Umbilical cord (tissue), 2 donors: ENCODE results near the gene LACTBL1. TPM values are rescaled to one million over a fixed set of nuclear protein-coding genes. Genes with fewer than 3 reads are reported as not detected.

ENCODE experiments used
- DNase-seq: peaks from one replicate; pipeline ENCODE4 v3.0.0-alpha.2; 2015; ENCODE audit warnings: low spot score
- total RNA-seq: library from RNA; depleted of rRNA; stranded (reverse); fragments of >200 nt; gene quantifications from one replicate; pipeline ENCODE4 v1.2.3, GENCODE V29; 2014; ENCODE audit warnings: low replicate concordance; ENCODE audit not compliant: insufficient read depth

Gene LACTBL1
- total RNA-seq, 1 donor from 2014 or later = not detected

- no peak for DNase-seq
These were observed 28.2 kb downstream of the LACTBL1 start for GRCh38 chr1:22944346-22945055.

GRCh38 chr1:22941257-22941656 lies 31.4 kb downstream of the LACTBL1 start:
- DNase-seq = no peak

- no peak for DNase-seq
These were observed 36.0 kb downstream of the LACTBL1 start for GRCh38 chr1:22936681-22937080.

- no peak for DNase-seq
These were observed 37.2 kb downstream of the LACTBL1 start for GRCh38 chr1:22935433-22935832.

- peak; percentile 64 for DNase-seq
These were observed 39.7 kb downstream of the LACTBL1 start for GRCh38 chr1:22932803-22933470.

GRCh38 chr1:22930240-22930912 lies 42.3 kb downstream of the LACTBL1 start:
- DNase-seq = peak; percentile 38

- DNase-seq = no peak
These were observed 47.6 kb downstream of the LACTBL1 start for GRCh38 chr1:22925111-22925510.

- no peak for DNase-seq
These were observed 50.0 kb downstream of the LACTBL1 start for GRCh38 chr1:22922640-22923039.

- DNase-seq = no peak
These were observed 51.1 kb downstream of the LACTBL1 start for GRCh38 chr1:22921452-22922126.

GRCh38 chr1:22920734-22921451 lies 51.8 kb downstream of the LACTBL1 start:
- DNase-seq = no peak

- no peak for DNase-seq
These were observed 52.5 kb downstream of the LACTBL1 start for GRCh38 chr1:22920026-22920733.

GRCh38 chr1:22919341-22920025 lies 53.2 kb downstream of the LACTBL1 start:
- DNase-seq = no peak

GRCh38 chr1:22918644-22919043 lies 54.0 kb downstream of the LACTBL1 start:
- no peak for DNase-seq

GRCh38 chr1:22917989-22918388 lies 54.7 kb downstream of the LACTBL1 start:
- no peak for DNase-seq

- no peak for DNase-seq
These were observed 56.2 kb downstream of the LACTBL1 start for GRCh38 chr1:22916471-22916820.

- no peak for DNase-seq
These were observed 56.7 kb downstream of the LACTBL1 start for GRCh38 chr1:22915816-22916470.

GRCh38 chr1:22915231-22915630 lies 57.4 kb downstream of the LACTBL1 start:
- no peak for DNase-seq

- no peak for DNase-seq
These were observed 57.9 kb downstream of the LACTBL1 start for GRCh38 chr1:22914633-22915217.

GRCh38 chr1:22914156-22914555 lies 58.5 kb downstream of the LACTBL1 start:
- no peak for DNase-seq
